ENCODE results near the gene BEGAIN.

The BEGAIN gene

DNA sequence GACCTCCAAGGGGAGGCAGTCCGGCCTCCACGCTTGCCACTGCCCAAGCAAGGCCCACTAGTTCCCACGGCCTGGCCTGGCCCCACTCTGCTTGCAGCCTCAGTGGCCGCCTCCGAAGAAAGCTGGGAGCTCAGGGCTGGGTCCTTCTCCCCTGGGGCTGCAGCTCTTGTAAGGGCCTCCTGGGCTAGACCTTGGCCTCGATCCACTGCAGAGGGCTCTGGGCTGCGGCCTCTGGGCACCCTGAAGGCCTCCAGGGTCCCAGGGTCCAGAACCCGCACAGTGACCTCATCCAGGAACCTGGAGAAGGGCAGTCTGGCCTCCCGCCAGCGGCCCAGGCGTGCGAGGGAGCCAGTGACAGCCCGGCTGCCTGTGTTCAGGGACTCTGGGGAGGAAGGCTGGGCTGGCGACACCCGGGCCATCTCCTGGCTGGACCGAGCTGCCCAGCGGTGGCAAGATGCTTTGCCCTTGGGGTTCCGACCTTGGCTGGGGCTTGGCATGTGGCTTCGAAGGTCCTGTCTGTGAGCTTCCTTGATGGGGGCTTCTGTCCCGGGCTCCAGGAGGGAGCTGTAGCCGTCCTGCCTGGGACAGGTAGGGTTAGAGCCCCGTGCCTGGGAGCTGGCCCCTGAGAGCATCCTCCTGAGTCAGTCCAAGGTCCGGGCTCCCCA is 9.8 kb downstream of the BEGAIN start:
- H3K4me3 ChIP-seq (ENCODE audit: low read depth, low read length): no peak overlapping the region
- TF ChIP-seq, protein P1, sequence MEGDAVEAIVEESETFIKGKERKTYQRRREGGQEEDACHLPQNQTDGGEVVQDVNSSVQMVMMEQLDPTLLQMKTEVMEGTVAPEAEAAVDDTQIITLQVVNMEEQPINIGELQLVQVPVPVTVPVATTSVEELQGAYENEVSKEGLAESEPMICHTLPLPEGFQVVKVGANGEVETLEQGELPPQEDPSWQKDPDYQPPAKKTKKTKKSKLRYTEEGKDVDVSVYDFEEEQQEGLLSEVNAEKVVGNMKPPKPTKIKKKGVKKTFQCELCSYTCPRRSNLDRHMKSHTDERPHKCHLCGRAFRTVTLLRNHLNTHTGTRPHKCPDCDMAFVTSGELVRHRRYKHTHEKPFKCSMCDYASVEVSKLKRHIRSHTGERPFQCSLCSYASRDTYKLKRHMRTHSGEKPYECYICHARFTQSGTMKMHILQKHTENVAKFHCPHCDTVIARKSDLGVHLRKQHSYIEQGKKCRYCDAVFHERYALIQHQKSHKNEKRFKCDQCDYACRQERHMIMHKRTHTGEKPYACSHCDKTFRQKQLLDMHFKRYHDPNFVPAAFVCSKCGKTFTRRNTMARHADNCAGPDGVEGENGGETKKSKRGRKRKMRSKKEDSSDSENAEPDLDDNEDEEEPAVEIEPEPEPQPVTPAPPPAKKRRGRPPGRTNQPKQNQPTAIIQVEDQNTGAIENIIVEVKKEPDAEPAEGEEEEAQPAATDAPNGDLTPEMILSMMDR (IDR thresholded peaks at IDR 0.05; ENCODE audit: low read depth, low read length): no peak
- in situ Hi-C loops (cut with HindIII; ENCODE audit: low sequenced_read_pairs): no loop called here
- no peak for DNase-seq (ENCODE audit: low read depth, low spot score)

DNA sequence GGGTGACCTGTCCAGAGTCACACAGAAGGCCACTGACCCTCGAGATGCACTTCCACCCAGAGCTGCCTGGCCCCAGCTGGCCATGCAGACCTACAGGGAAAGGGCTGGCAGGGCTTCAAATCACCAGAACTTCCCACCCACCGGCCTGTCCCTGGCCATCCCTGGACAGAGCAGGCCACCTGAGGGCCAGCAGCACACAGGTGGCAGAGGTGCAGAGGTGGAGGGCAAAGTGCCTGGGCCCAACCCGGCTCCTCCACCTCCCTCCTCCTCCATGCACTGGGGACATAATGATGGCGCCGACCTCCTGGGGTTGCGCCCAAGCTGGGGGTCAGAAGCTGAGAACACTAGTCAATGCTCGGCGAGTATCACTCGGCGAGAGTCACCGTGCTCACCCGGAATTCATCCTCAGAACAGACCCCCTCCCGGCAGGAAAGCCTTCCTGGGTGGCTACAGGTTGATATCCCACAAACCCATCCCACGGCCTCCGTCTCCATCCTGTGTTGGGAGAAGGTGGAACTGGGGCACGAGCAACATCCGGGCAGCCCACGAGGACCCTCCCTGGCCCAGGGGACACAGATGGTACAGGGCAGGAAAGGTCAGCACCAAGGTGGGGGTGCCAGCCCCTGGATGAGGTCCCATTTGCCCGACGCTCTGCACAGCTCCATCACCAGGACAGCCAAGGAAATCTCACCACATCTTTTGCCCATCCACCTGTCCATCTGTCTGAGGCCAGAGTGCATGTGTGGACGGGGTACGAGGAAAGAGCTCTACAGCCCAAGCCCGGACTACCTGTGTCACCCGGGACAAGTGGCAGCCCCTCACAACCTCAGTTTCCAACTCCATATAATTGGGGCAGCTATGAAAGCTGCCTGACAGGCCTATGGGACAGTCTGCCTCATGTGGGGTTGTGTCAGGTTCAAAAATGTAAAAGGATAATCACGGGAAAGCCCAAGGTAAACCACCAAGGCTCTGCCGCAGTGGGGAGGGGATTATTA is 10.8 kb downstream of the BEGAIN start:
- TF ChIP-seq, protein P1 (IDR thresholded peaks at IDR 0.05; ENCODE audit: low read depth, low read length): no peak
- no peak overlapping the region for H3K4me3 ChIP-seq (ENCODE audit: low read depth, low read length)
- no peak for DNase-seq (ENCODE audit: low read depth, low spot score)
- in situ Hi-C loops (cut with HindIII; ENCODE audit: low sequenced_read_pairs): no loop called here

DNA sequence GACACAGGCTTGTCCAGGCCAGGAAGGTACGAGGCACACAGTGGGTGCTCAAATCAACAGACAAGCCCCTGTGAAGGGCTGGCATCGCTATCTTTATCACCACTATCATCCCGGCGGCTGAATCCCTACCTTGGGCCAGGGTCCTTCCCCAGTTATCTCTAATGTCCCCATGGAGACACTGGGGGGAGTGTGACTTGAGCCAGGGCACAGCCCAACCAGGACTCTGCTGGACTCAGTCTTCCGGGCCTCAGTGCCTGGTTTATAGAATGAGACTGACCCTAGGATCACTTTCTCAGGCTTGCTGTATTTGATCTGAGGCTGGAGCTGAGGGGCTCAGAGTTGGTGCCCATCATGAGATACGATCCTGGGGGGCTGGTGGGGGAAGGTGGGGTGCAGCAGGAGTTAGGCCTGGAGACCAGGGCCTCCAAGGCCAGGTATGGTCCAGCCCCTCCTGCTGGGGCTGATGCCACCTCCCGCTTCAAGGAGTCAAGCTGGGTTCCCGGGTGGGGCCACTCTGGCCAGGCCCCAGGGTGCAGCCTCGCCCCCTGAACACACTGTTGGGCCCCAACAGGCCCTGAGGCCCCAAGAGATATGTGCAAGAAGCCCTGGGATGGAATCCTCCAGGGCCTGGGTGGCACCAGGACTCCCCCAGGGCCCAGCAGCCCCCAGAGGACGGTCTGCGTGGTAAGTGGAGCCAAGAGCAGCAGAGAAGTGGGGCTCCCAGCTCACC is 11.8 kb downstream of the BEGAIN start:
- TF ChIP-seq, protein P1 (IDR thresholded peaks at IDR 0.05; ENCODE audit: low read depth, low read length): no peak
- no peak overlapping the region for H3K4me3 ChIP-seq (ENCODE audit: low read depth, low read length)
- in situ Hi-C loops (cut with HindIII; ENCODE audit: low sequenced_read_pairs): no loop called here
- DNase-seq (ENCODE audit: low read depth, low spot score): no peak

DNA sequence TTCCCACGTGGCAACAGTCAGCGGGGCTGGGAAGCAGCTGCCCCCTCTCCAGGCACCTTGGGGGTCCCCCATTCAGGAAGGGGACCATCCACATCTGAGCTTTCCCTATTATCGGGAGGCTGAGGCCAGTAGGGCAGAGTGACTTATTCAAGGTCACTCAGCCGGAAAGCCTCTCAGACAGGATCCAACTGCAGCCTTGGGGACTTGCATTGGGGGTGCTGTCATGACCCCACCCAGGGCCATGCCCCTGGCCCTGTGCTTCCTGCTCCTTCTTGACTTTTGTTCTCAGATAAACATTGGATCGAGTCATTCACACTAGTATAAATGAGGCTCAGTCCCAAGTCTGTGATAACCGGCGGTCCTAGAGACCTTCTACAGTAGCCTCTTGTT is 12.6 kb downstream of the BEGAIN start:
- DNase-seq (ENCODE audit: low read depth, low spot score): no peak
- no peak overlapping the region for H3K4me3 ChIP-seq (ENCODE audit: low read depth, low read length)
- in situ Hi-C loops (cut with HindIII; ENCODE audit: low sequenced_read_pairs): no loop called here
- TF ChIP-seq, protein P1 (IDR thresholded peaks at IDR 0.05; ENCODE audit: low read depth, low read length): no peak

DNA sequence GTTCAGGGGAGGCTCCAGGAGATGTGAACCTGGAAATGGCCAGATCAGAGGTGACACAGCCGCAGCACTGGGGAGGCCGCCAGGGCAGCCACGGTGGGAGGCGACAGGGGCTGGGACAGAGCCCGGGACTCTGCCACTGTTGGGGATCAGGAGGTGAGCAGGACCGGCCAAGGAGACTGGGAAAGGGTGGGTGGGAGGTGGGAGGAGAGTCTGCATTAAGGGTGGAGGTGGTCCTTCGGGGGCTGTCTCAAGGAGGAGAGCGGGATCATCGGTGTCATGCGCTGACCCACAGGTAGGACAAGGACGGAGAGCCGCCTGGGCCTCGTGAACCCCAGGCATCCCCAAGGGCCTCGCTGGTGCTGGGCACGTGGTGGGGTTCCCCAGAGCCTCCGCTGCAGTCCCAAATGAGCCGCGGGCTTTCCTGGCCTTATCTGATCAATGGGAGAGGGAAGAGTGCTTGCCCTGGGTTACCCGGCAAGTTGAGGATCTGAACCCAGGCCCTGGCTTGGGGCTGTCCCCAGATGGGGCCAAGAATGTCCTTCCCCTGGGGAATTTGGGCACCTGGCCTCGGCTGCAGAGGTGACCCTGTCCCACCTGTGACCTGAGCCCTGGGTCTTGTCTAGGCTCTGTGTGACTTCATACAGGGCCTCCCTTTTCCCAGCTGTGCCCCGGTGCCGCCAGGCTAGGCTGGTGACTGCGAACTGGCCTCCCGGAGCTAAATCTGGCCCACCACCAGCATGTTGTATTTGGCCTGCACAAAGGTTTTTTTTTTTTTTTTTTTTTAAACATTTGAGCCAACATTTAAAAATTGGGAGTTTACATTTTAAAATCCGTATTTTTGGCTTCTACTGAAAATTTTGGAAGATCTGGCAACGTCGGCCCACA is 13.2 kb downstream of the BEGAIN start:
- TF ChIP-seq, protein P1 (IDR thresholded peaks at IDR 0.05; ENCODE audit: low read depth, low read length): no peak
- H3K4me3 ChIP-seq (ENCODE audit: low read depth, low read length): no peak overlapping the region
- in situ Hi-C loops (cut with HindIII; ENCODE audit: low sequenced_read_pairs): no loop called here
- DNase-seq (ENCODE audit: low read depth, low spot score): no peak
